DOHH2 (cell line): ENCODE data around the gene WDR5B.
"Not testable (repeated sequence)": the region's sequence is repeated elsewhere in the genome, so short reads cannot be mapped to it uniquely, and the experiment has no call there.

Source experiments
- H3F3A ChIP-seq: fragments of 200-600 bp; sonication (generic), shearing (Covaris generic); 2 replicates; pipeline ENCODE4 v1.6.0; 2016; ENCODE audit warnings: antibody characterized with exemption, mild to moderate bottlenecking; ENCODE audit not compliant: control insufficient read depth, insufficient read depth
- H3K27ac ChIP-seq: fragments of 200-600 bp; sonication (generic); 2 replicates; pipeline ENCODE4 v1.5.1; 2014; ENCODE audit warnings: low read depth, mild to moderate bottlenecking, low read length, moderate library complexity
- H3K27me3 ChIP-seq: fragments of 200-600 bp; sonication (generic); 2 replicates; pipeline ENCODE4 v1.6.1; 2014; ENCODE audit warnings: mild to moderate bottlenecking, low read length, mixed read lengths; ENCODE audit not compliant: control insufficient read depth
- H3K36me3 ChIP-seq: fragments of 200-600 bp; sonication (generic); 2 replicates; pipeline ENCODE4 v1.6.1; 2014; ENCODE audit warnings: mild to moderate bottlenecking, low read length, moderate library complexity, mixed read lengths; ENCODE audit not compliant: control insufficient read depth
- H3K4me1 ChIP-seq: fragments of 200-600 bp; sonication (generic); 2 replicates; pipeline ENCODE4 v1.6.1; 2014; ENCODE audit warnings: mild to moderate bottlenecking, low read length, mixed read lengths; ENCODE audit not compliant: control insufficient read depth
- H3K4me2 ChIP-seq: fragments of 200-600 bp; sonication (generic); 2 replicates; pipeline ENCODE4 v1.6.0; 2014; ENCODE audit warnings: mild to moderate bottlenecking, low read length, moderate library complexity
- H3K4me3 ChIP-seq: fragments of 200-600 bp; sonication (generic); 2 replicates; pipeline ENCODE4 v1.5.1; 2014; ENCODE audit warnings: mild to moderate bottlenecking, low read length, mixed read lengths
- H3K79me2 ChIP-seq: fragments of 200-600 bp; sonication (generic); 2 replicates; pipeline ENCODE4 v1.6.1; 2014; ENCODE audit warnings: mild to moderate bottlenecking, low read length, mixed read lengths; ENCODE audit not compliant: control insufficient read depth
- H3K9me2 ChIP-seq: fragments of 200-600 bp; sonication (generic); replicated peaks from 2 replicates; pipeline ENCODE4 v1.6.1; 2014; ENCODE audit warnings: mild to moderate bottlenecking, low read length, mixed read lengths; ENCODE audit not compliant: control insufficient read depth
- H3K9me3 ChIP-seq: fragments of 200-600 bp; sonication (generic); 2 replicates; pipeline ENCODE4 v1.6.1; 2014; ENCODE audit warnings: antibody characterized with exemption, low read length, mixed read lengths; ENCODE audit not compliant: control insufficient read depth, insufficient read depth
- H4K20me1 ChIP-seq: fragments of 200-600 bp; sonication (generic); 2 replicates; pipeline ENCODE4 v1.6.0; 2014; ENCODE audit warnings: low read depth, mild to moderate bottlenecking, antibody characterized with exemption, low read length, moderate library complexity; ENCODE audit not compliant: control insufficient read depth, insufficient read depth
- CTCF ChIP-seq: fragments of 200-600 bp; sonication (generic); IDR thresholded peaks from one replicate; pipeline ENCODE4 v1.5.1; 2014; ENCODE audit warnings: antibody characterized with exemption, mild to moderate bottlenecking, low read depth, low read length; ENCODE audit not compliant: poor library complexity, severe bottlenecking
- EZH2phosphoT487 ChIP-seq: fragments of 200-600 bp; sonication (generic); IDR thresholded peaks from 2 replicates; pipeline ENCODE4 v1.6.1; 2017; ENCODE audit warnings: borderline replicate concordance, mild to moderate bottlenecking, antibody characterized with exemption, low read length, moderate library complexity, mixed read lengths

Gene WDR5B

GRCh38 chr3:122451371-122451770 is 35.5 kb upstream of the WDR5B start:
- H3K79me2 ChIP-seq, result no peaks in the 10 kb centered on the region
- no peaks in the 10 kb centered on the region for H3F3A ChIP-seq
- TF ChIP-seq CTCF (no peak), EZH2phosphoT487 (no peak)
- no peaks in the 10 kb centered on the region for H4K20me1 ChIP-seq
- no peak overlapping the region for H3K4me3 ChIP-seq
- H3K36me3 ChIP-seq, result peaks cover 67% of the 10 kb centered on the region
- no peaks in the 10 kb centered on the region for H3K27me3 ChIP-seq
- H3K4me2 ChIP-seq, result no peak overlapping the region
- no peaks in the 10 kb centered on the region for H3K9me2 ChIP-seq
- H3K9me3 ChIP-seq, result no peaks in the 10 kb centered on the region
- no peaks in the 10 kb centered on the region for H3K4me1 ChIP-seq
- no peak overlapping the region for H3K27ac ChIP-seq

GRCh38 chr3:122448218-122448617 is 32.4 kb upstream of the WDR5B start:
- H3K79me2 ChIP-seq, H3K4me3 ChIP-seq, H3K4me2 ChIP-seq, H4K20me1 ChIP-seq, H3K27me3 ChIP-seq, H3K4me1 ChIP-seq, H3K27ac ChIP-seq, H3K9me2 ChIP-seq, H3F3A ChIP-seq, H3K9me3 ChIP-seq: not testable (repeated sequence)
- peaks cover 64% of the 10 kb centered on the region for H3K36me3 ChIP-seq

- H3K36me3 ChIP-seq, result peaks cover 69% of the 10 kb centered on the region
Observed at GRCh38 chr3:122444491-122444887, 28.6 kb upstream of the WDR5B start.

GRCh38 chr3:122443762-122444490 is 28.1 kb upstream of the WDR5B start:
- not testable (repeated sequence) for H3K4me2 ChIP-seq, H3K9me3 ChIP-seq, H3K79me2 ChIP-seq, H3K27me3 ChIP-seq, H3K9me2 ChIP-seq, H3K4me1 ChIP-seq, H3F3A ChIP-seq, H3K4me3 ChIP-seq, H4K20me1 ChIP-seq, H3K27ac ChIP-seq
- peaks cover 69% of the 10 kb centered on the region for H3K36me3 ChIP-seq

More at GRCh38 chr3:122444491-122444887, 28.6 kb upstream of the WDR5B start:
- H3K27me3 ChIP-seq, H4K20me1 ChIP-seq, H3K9me2 ChIP-seq, H3K4me1 ChIP-seq, H3K4me2 ChIP-seq, H3K79me2 ChIP-seq, H3K27ac ChIP-seq, H3K4me3 ChIP-seq, H3K9me3 ChIP-seq, H3F3A ChIP-seq: not testable (repeated sequence)

- Histone ChIP-seq H3K79me2 (0 out of 2 replicates have a peak, but pooled peaks cover 2% of the 10 kb centered on the region), H3K4me3 (no peak overlapping the region), H3K27me3 (no peaks in the 10 kb centered on the region), H3F3A (peaks cover 3% of the 10 kb centered on the region), H3K4me2 (no peak overlapping the region), H3K4me1 (no peaks in the 10 kb centered on the region), H3K9me2 (no peaks in the 10 kb centered on the region), H3K36me3 (peaks cover 69% of the 10 kb centered on the region), H3K27ac (no peak overlapping the region), H4K20me1 (no peaks in the 10 kb centered on the region), H3K9me3 (no peaks in the 10 kb centered on the region)
- TF ChIP-seq EZH2phosphoT487 (no peak), CTCF (no peak)
Observed at GRCh38 chr3:122443090-122443489, 27.2 kb upstream of the WDR5B start.
